ENCODE measurements around the gene IDUA. TPM values are rescaled to one million over a fixed set of nuclear protein-coding genes. Genes with fewer than 3 reads are reported as not detected.
A peak's percentile ranks its signal among the peaks of the same experiment; 100 is the strongest.

Gene IDUA
- total RNA-seq, 1 donor from 2014 or later = 6.1 TPM

DNA sequence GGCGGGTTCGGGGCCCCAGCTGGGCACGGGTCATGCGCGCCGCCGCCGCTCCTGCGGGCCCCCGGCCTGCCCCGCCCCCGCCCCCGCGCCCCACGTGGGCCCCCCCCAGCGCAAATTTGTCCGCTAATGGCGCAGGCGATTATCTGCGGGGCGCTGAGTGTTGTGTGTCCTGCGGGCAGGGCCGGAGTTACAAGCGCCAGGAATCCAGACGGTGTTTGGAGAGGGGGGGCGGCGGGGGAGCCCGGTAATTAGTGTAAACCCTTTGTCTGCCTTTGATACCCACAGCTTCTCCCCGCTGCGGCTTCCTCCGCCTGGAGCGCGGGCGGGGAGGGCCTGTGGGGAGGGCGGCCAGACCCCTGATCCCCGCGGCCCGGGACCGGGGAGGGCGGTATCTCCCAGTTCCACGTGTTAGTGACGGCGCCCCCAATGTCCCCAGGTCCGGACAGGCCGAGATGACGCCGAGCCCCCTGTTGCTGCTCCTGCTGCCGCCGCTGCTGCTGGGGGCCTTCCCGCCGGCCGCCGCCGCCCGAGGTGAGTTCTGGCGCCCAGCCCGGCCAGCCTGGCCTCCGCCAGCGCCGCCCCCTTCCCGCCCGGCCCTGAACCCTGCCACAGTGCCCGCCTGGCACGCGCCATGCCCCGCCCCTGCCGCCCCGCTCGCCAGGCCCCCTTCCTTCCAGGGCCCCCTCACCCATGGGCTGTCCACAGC is 25.3 kb downstream of the IDUA start:
- FAIRE-seq = no peak
- DNase-seq (ENCODE audit: low spot score in 2 of 2) = no peak

DNA sequence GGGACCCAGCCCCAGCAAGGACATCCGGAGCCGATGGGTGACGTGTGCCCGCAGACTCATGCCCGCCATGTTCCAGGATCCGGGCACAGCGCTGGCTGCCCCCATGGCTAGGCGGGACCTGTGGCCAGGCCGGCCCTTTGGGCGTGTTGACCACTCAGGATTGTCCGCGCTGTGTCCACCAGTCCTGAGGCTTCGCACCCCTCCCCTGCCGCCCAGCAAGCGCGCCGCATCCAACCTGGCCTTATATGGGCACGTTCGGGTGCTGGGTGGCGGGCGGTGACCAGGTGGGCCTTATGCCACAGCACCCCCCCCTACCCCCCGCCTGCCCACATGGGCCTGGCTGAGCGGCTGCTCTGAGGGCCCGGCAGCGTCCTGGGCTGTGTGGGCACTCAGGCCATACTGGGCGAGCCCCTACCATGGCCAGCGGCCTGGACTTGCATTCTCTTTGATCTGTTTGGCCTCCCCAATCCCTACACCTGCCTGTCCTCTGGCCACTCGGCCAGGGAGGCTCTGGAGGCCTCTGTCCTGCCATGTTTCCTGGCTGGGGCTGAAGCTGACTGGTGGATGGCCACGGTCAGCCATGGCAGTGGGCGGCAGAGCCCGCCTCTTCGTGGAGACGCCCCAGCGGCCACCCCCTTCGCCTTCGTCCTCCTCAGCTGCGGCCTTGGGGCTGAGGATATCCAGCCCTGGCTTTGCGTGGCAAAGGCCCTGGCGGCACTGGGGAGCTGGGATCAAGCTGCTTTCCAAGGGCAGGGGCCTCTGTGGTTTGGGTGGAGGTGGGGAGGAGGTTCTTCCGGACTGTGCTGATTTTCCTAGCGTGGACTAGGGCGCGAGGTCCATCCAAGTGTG is 26.6 kb downstream of the IDUA start:
- DNase-seq (ENCODE audit: low spot score in 2 of 2) = no peak
- FAIRE-seq = no peak

DNA sequence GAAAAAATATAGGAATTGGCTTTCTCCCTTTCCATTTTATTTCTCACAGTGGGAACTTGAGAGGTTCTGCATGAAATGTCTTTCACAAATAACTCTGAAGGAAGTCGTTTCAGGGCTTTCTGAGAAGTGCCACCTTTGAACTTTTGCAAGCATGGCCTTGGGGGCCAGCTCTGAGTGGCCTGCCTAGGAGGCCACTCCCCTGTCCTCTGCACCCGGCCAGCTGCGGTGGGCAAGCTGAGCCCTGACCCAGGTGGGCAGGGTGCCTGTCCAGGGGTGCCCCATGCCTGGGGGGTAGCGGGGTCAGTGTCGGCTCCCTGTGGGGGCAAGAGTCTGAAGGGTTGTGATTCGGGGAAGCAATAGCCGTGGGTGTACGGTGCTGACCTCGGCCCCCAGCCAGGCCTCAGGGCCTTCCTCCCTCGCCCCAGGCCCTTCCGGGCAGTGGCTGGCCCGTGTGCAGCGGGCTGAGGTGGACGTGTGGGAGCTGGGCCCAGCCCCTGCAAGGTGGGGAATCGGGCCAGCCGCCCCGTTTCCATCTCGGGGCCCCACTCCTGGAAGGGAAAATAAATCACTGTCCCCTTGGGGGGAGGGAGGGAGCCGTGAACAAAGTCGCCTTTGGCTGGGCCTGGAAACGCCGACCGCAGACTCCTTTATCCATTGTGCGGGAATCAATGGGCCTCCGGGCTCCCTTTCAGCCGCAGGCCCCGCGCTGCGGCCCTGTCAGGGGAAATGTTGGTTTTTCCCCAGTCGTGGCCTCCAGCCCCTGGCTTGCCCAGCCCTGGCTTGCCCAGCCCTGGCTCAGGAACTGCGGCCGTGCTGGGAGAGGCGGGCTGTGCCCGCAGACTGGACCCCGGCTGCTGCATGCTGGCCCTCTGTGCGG is 27.7 kb downstream of the IDUA start:
- DNase-seq (ENCODE audit: low spot score in 2 of 2) = peak; percentile 68 to 90

DNA sequence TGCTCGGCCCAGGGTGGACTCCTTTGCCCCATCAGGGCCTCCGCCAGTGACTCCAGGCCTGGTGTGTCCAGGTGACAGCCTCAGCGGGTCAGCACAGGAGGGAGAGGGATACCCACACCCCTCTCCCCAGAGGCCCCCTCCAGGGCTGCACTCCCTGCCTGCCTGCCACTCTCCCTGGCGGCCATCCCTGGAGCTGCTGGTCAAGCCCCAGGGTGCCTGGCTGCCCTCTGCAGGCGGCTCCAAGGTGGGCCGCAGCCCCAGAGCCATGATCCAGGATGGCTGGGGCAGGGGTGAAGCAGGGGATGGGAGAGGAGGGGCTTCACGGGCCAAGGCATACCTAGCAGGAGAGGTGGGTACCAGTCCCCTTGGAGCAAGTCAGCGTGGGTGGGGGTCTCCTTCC is 28.3 kb downstream of the IDUA start:
- FAIRE-seq (no peak), DNase-seq (ENCODE audit: low spot score in 2 of 2) (no peak)

More for the DNA sequence above, 27.7 kb downstream of the IDUA start:
- no peak for FAIRE-seq

DNA sequence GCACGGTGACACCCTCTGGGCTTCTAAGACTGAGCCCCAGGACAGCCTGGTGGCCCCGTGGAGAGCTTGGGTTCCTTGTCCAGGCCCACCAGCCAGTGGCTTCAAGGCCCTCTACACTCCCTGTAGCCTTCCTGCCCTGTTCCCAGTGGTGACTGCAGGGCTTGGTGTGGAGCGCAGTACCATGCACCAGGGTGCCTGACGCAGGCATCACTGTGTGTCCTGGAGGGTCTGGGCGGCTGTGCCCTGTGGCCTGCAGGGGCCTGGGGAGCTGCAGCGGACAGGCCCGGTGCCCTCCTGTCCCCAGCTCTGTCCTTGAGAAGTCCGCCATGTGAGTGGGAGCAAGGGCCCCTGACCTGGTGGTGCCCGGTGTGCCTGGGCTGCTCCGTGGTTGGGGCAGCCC is 28.9 kb downstream of the IDUA start:
- DNase-seq (ENCODE audit: low spot score in 2 of 2) (no peak), FAIRE-seq (no peak)

DNA sequence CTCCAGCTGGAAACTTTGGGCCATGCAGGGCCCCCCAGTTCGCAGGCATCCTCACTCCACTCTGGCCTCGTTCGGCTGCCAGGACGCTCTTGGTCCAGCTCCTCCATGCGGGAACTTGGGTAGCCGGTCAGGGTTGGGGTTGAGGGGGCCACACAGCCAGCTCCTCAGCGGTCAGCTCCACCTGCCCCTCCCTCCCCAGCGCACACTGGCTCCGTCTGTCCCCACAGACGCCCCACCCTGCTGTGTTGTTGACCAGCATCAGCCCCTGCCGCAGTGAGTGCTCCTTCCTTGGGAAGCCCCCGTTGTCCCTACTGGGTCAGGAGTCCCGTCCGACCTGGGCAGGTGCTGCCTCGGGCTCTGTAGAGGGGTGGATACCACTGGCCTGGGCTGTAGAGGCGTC is 30.4 kb downstream of the IDUA start:
- DNase-seq (ENCODE audit: low spot score in 2 of 2) (no peak), FAIRE-seq (no peak)

DNA sequence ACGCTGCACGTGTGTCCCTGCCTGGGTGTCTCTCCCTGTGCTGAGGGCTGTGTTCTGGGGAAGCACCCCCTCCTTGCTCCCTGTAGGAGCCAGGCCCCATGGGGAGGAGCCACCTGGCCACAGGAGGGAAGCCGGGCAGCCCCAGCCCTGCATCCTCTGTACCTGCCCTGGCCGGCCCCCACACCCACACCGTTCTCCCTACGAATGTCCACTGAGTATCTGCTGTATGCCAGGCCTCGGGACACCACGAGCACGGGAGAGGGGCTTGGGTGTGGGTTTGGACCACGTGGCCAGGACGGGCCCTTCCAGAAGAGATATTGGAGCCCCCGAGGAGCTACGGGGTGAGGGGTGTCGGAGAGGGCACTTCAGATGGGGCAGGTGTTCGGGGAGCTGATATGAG is 30.9 kb downstream of the IDUA start:
- FAIRE-seq (no peak), DNase-seq (ENCODE audit: low spot score in 2 of 2) (no peak)

DNA sequence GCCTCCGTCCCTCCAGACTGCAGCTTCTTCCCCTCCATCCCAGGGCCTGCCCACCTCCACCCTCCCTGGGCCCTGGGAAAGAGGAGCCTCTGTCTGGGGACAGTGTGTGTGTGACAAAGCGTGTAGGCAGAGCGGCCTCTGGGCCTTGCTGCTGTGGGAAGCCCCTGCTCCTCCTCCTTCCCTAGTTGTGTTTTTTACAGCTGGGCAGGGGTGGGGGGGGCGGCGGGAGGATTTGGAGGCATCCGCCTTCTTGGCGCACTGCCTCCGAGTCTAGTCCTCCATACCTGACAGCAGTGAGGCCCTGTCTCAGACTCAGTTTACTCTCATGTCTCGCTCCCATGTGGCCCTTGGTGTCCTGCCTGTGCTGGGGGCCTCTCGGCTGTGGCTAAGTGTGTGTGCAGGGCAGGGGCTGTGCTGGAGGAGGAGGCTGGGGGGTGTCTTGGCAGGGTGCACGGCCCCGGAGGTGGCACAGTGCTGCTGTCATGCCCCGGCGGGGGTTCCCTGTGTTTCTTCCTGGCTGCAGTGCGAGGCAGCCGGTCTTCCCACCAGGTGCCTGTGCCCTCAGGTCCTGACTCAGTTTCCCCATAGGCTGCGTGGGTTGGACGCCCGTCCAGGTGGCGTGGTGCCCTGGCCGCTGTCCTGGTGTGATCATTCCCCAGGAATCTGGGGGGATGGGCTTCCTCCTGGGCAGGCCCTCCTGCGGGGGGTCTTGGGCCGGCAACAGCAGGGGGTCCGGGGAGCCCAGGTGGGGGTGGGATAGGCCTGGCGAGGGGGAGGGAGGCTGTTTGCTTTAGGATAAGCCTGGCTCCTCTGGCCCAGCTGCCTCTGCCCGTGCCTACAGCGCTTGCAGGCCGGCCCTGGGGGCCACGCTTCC is 31.5 kb downstream of the IDUA start:
- FAIRE-seq (no peak), DNase-seq (ENCODE audit: low spot score in 2 of 2) (no peak)

DNA sequence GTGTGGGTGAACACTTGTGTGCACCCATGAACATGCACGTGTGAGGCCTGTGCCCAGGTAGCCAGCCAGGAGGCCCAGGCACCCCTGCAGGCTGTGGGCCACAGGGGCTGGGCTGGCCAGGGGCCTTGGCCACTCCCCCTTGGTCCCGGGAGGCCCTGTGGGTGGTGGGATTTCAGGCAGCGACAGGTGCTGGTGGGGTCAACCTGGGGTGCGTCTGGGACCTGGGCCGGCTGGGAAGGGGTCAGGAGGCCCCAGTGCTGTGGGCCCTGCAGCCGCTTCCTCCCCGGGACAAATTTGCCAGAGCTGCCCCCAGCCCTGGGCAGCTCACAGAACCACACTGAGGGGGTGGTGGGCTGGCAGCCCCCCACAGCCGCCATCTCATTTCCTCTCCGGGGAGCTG is 32.5 kb downstream of the IDUA start:
- no peak for FAIRE-seq
- DNase-seq (ENCODE audit: low spot score in 2 of 2) = no peak

DNA sequence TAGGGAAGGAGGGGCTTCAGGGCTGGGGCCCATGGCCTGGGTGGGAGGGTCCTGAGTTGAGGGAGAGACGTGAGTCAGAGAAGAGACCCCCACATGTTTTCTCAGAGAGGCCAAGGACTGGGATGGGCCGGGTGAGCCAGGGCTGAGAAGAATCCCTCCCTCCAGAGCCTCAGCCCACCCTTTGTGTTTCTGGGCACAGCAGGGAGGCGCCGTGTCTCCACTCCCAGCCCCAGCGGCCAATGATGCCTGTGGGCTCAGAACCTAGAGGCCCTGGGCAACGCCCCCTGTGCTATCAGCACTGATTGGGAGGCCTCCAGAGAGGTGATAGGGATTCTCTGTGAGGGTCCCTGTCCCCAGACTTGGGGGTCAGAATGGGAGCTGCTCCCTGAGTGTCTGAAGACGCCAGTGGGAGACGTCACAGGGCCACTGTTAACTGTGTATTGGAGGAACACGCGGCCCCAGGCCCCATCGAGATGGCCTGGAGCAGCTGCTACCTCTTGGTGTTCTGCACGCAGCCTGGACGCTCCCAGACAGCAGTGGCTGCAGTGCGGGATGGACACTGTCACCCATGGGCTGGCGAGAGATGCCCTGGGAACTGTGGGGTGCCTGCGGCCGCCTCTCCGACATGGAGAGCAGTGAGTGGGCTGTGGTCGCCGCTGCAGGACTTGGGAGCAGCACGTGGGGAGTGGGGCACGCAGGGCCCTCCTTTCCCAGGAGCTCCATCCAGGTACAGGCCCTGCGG is 33.1 kb downstream of the IDUA start:
- FAIRE-seq (no peak), DNase-seq (ENCODE audit: low spot score in 2 of 2) (no peak)

DNA sequence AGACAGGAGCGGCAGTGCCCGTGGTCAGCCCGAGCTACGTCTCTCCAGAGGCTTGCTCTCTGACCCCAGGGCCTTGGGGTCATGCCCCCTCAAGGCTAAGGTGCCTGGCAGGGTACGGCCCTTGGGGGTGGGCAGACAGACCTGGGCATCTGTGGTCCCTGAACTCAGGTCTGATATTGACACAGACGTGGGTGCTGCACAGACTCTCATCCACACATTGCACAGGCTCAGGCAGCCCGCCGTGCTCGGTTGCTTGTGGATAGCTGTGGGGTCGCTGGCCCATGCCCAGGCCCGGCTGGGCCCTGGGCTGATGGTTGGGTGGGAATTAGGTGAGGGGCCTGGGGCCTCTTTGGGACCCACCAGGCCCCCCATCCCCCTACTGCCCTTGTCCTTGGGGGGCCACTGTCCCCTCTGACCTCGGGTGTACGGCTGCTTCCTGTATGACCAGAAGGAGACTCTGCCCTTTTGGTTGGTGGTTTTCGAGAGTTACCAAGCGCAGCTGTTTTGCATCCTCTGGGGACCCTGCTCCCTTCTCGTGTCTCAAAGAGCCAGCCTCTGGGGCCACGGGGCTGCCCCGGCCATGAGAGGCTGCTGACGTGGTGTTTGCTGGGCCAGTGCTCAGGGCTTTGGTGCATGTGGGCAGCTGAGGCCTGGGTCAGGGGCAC is 34.7 kb downstream of the IDUA start:
- FAIRE-seq (no peak), DNase-seq (ENCODE audit: low spot score in 2 of 2) (no peak)

DNA sequence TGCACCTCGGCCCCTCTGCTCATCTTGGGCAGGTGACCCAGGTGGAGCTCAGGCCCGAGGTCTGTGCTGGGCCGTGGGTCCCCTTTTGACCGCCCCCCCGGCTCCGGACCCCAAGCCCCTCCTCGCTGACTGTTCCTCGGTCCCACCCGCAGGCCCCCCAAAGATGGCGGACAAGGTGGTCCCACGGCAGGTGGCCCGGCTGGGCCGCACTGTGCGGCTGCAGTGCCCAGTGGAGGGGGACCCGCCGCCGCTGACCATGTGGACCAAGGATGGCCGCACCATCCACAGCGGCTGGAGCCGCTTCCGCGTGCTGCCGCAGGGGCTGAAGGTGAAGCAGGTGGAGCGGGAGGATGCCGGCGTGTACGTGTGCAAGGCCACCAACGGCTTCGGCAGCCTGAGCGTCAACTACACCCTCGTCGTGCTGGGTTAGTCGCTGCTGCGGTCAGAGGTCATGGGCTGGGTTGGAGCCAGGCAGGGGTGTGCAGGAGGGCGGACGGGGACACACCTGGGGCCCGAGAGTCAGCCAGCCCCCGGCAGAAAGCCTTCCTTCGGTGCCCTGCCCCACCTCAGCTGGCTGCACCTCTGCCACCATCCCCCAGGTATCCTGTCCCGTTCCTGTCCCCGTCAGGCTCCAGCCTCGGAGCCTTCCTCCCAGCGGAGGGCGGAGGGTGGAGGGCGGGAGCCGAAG is 35.4 kb downstream of the IDUA start:
- DNase-seq (ENCODE audit: low spot score in 2 of 2) (no peak), FAIRE-seq (no peak)

DNA sequence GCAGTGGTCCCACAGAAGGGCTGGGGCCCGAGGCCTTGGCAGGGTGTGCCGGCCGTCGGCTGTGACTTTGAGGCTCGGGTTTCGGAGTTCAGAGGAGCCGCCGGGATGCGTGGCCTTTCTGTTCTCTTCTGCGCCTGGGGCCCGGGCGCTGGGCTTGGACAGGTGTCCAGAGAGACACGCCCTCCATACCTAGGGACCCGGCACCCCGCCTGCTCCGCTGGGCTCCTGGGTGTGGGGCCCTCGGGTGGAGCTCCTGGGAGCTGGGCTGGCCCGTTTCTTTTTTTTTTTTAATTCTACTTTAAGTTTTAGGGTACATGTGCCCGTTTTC is 35.9 kb downstream of the IDUA start:
- FAIRE-seq = no peak
- DNase-seq (ENCODE audit: low spot score in 2 of 2) = no peak

DNA sequence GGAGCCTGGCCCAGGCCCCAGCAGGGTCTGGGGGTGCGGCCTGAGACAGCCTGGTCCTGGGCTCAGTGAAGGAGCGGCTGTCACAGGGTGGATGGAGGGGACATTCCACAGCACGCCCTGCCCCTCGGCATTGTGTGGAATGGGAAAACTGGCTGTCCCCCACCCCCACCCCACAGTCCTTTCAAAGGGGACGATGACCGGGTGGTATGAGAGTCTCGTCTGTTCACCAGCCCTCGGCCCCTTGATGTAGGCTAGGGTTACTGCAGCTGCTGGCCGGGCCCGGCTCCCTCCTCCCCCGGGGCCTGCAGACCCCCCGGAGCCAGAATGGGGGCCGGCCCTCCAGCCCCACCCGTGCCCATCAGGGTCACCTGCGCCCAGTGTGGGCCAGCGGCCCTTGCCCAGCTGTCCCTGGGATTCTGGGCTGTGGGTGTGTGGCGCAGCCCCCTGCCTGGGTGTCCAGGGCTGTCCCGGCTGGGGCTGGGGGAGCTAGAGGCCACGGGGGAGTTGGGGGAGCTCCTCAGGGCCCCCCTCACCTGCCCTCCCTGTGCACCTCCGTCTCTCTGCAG is 36.3 kb downstream of the IDUA start:
- DNase-seq (ENCODE audit: low spot score in 2 of 2) (no peak), FAIRE-seq (no peak)

DNA sequence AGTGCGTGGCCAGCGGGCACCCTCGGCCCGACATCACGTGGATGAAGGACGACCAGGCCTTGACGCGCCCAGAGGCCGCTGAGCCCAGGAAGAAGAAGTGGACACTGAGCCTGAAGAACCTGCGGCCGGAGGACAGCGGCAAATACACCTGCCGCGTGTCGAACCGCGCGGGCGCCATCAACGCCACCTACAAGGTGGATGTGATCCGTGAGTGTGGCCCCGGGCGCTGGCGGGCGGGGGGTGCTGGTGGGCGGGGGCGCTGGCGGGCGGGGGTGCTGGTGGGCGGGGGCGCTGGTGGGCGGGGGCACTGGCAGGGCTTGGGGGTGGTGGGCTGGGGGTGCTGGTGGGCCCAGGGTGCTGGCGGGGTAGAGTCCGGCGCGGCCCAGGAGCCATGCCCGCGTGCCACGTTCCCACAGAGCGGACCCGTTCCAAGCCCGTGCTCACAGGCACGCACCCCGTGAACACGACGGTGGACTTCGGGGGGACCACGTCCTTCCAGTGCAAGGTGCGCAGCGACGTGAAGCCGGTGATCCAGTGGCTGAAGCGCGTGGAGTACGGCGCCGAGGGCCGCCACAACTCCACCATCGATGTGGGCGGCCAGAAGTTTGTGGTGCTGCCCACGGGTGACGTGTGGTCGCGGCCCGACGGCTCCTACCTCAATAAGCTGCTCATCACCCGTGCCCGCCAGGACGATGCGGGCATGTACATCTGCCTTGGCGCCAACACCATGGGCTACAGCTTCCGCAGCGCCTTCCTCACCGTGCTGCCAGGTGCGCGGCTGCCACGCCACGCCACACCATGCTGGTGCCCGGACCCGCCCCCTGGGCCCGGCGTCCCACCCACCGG is 37.3 kb downstream of the IDUA start:
- FAIRE-seq = no peak

DNA sequence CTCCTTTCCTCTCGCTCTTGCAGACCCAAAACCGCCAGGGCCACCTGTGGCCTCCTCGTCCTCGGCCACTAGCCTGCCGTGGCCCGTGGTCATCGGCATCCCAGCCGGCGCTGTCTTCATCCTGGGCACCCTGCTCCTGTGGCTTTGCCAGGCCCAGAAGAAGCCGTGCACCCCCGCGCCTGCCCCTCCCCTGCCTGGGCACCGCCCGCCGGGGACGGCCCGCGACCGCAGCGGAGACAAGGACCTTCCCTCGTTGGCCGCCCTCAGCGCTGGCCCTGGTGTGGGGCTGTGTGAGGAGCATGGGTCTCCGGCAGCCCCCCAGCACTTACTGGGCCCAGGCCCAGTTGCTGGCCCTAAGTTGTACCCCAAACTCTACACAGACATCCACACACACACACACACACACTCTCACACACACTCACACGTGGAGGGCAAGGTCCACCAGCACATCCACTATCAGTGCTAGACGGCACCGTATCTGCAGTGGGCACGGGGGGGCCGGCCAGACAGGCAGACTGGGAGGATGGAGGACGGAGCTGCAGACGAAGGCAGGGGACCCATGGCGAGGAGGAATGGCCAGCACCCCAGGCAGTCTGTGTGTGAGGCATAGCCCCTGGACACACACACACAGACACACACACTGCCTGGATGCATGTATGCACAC is 38.2 kb downstream of the IDUA start:
- no peak for FAIRE-seq
- DNase-seq (ENCODE audit: low spot score in 2 of 2) = no peak

More for the DNA sequence above, 37.3 kb downstream of the IDUA start:
- DNase-seq (ENCODE audit: low spot score in 2 of 2) = no peak

DNA sequence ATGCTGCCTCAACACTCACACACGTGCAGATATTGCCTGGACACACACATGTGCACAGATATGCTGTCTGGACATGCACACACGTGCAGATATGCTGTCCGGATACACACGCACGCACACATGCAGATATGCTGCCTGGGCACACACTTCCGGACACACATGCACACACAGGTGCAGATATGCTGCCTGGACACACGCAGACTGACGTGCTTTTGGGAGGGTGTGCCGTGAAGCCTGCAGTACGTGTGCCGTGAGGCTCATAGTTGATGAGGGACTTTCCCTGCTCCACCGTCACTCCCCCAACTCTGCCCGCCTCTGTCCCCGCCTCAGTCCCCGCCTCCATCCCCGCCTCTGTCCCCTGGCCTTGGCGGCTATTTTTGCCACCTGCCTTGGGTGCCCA is 39.3 kb downstream of the IDUA start:
- FAIRE-seq (no peak), DNase-seq (ENCODE audit: low spot score in 2 of 2) (no peak)

All from frontal cortex (tissue), 4 donors.